Keratinocyte (primary cell): Measurements from ENCODE around the gene TUFM. TPM values are rescaled to one million over a fixed set of nuclear protein-coding genes. Genes with fewer than 3 reads are reported as not detected.
"Not testable (repeated sequence)": the region's sequence is repeated elsewhere in the genome, so short reads cannot be mapped to it uniquely, and the experiment has no call there.

ENCODE experiments used
- DNase-seq: peaks from one replicate; pipeline ENCODE4 v3.0.0-alpha.2; 2011; ENCODE audit warnings: low read depth, missing footprints, low spot score
- FAIRE-seq: peaks from 2 replicates; lab custom pipeline; 2011; peaks lifted over from hg19 to GRCh38; lab: Jason Lieb, UNC
- H2AFZ ChIP-seq: 2 replicates; pipeline ENCODE4 v1.6.0; 2012; ENCODE audit warnings: low read length, control low read depth, inconsistent platforms; ENCODE audit not compliant: control insufficient read depth
- H3K27ac ChIP-seq: 2 replicates; pipeline ENCODE4 v1.5.1; 2011; ENCODE audit warnings: low read length; ENCODE audit not compliant: control insufficient read depth, insufficient read depth
- H3K27me3 ChIP-seq: 3 replicates; pipeline ENCODE4 v1.6.0; 2011; ENCODE audit warnings: low read length; ENCODE audit not compliant: control insufficient read depth, insufficient read depth; ENCODE audit errors: extremely low read depth
- H3K36me3 ChIP-seq, 2 experiments: 2 replicates in 1 of 2; 3 replicates in 1 of 2; pipeline ENCODE4 v1.5.1; 2011; ENCODE audit warnings: low read length in 2 of 2, mild to moderate bottlenecking in 1 of 2; ENCODE audit not compliant: control insufficient read depth in 2 of 2, insufficient read depth in 2 of 2; ENCODE audit errors: extremely low read depth in 1 of 2
- H3K4me1 ChIP-seq: 3 replicates; pipeline ENCODE4 v1.5.1; 2011; ENCODE audit warnings: low read length; ENCODE audit not compliant: control insufficient read depth, insufficient read depth; ENCODE audit errors: extremely low read depth
- H3K4me2 ChIP-seq: 3 replicates; pipeline ENCODE4 v1.6.0; 2011; ENCODE audit warnings: low read depth, low read length; ENCODE audit not compliant: control insufficient read depth, insufficient read depth; ENCODE audit errors: extremely low read depth
- H3K4me3 ChIP-seq, 3 experiments: fragments of 200-600 bp in 1 of 3; sonication (generic) in 1 of 3; 2 replicates in 2 of 3; 3 replicates in 1 of 3; pipeline ENCODE4 v1.5.1; 2011 to 2016; ENCODE audit warnings: low read length in 3 of 3, mild to moderate bottlenecking in 3 of 3, control low read depth in 2 of 3, inconsistent platforms in 1 of 3, low read depth in 1 of 3, mixed read lengths in 1 of 3, mixed run types in 1 of 3, moderate library complexity in 1 of 3; ENCODE audit not compliant: control insufficient read depth in 2 of 3, insufficient read depth in 2 of 3; ENCODE audit errors: extremely low read depth in 1 of 3
- H3K79me2 ChIP-seq: 2 replicates; pipeline ENCODE4 v1.6.0; 2012; ENCODE audit warnings: low read length; ENCODE audit not compliant: control insufficient read depth, insufficient read depth
- H3K9ac ChIP-seq: 3 replicates; pipeline ENCODE4 v1.6.0; 2011; ENCODE audit warnings: low read length; ENCODE audit not compliant: control insufficient read depth, insufficient read depth; ENCODE audit errors: extremely low read depth
- H3K9me1 ChIP-seq: 3 replicates; pipeline ENCODE4 v1.6.0; 2011; ENCODE audit warnings: low read length; ENCODE audit not compliant: control insufficient read depth, insufficient read depth; ENCODE audit errors: extremely low read depth
- H3K9me3 ChIP-seq: 2 replicates; pipeline ENCODE4 v1.5.1; 2012; ENCODE audit warnings: low read depth, low read length; ENCODE audit not compliant: control insufficient read depth
- H4K20me1 ChIP-seq: 3 replicates; pipeline ENCODE4 v1.6.0; 2011; ENCODE audit warnings: low read length; ENCODE audit not compliant: control insufficient read depth, insufficient read depth; ENCODE audit errors: extremely low read depth
- dilution Hi-C: fragments of 300-500 bp; cut with MboI; formaldehyde crosslinking; loops from one replicate; pipeline ENCODE4 v1.7.0; 2020; ENCODE audit warnings: low sequenced_read_pairs; ENCODE audit not compliant: extremely low pct_ligation_motif_present
- polyA plus RNA-seq, 5 experiments: library from polyadenylated mRNA; depleted of rRNA in 3 of 5; stranded (reverse) in 3 of 5; stranded (forward) in 1 of 5; unstranded in 1 of 5; fragments of >200 nt; gene quantifications; 1 replicate in 1 of 5; 2 replicates in 3 of 5; 3 replicates in 1 of 5; pipeline versions ENCODE4 v1.2.1 to v1.2.3, GENCODE V29; 2011 to 2012; ENCODE audit warnings: missing spikeins in 2 of 5, low read depth in 1 of 5, low replicate concordance in 1 of 5
- small RNA-seq, 3 experiments: library from RNA; depleted of rRNA; stranded (forward); fragments of <200 nt; gene quantifications; one replicate each; pipeline ENCODE3, GENCODE V24; 2012; ENCODE audit warnings: low read depth in 3 of 3, low replicate concordance in 1 of 3; ENCODE audit not compliant: insufficient read length in 3 of 3
- TF ChIP-seq, protein P1 (sequence below), 3 experiments: IDR thresholded peaks in 1 of 3; conservative IDR thresholded peaks in 1 of 3; optimal IDR thresholded peaks in 1 of 3; 2 replicates in 2 of 3; 3 replicates in 1 of 3; pipeline versions ENCODE3 to v1.5.1; 2011; ENCODE audit warnings: low read length in 3 of 3, mild to moderate bottlenecking in 3 of 3, moderate library complexity in 2 of 3, control low read depth in 1 of 3, inconsistent platforms in 1 of 3; ENCODE audit not compliant: insufficient read depth in 2 of 3; ENCODE audit errors: extremely low read depth in 1 of 3

TUFM gene
- polyA plus RNA-seq, 1 donor (not counting 4 experiments of a cell fraction or from before 2014, with no cell fraction given): 134 TPM

DNA sequence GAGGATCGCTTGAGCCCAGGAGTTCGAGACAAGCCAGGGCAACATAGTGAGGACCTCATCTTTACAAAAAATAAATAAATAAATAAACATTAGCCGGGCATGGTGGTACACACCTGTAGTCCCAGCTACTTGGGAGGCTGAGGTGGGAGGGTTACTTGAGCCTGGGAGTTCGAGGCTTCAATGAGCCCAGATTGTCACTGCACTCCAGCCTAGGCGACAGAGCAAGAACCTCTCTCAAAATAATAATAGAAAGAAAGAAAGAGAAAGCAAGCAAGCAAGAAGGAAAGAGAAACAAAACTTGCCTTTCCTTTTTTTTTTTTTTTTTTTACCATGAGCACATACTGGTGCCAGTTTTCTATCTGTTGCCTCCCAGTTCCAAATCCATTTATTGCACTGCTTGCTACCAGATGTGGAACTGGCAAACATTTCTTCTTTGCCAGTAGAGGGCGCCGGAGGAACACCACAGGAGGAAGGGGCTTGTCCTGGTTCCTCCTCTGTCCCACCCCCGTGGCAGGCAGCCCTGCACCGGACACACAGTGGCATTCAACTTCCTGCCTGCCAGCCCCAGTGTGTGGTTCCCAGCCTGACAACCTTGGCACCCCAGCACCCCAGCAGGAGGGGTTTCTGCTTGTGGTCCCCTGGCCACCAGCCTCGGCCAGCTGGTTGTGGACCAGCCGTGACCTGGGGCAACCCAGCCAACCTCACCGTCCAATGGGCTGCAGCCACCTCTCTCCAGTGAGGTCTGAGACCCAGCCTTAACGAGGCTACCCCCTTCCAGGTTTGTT is 43.7 kb downstream of the TUFM start:
- H3K4me3 ChIP-seq, H3K27ac ChIP-seq, H3K36me3 ChIP-seq, H3K9me1 ChIP-seq, H3K4me2 ChIP-seq, H2AFZ ChIP-seq, H3K9me3 ChIP-seq, FAIRE-seq, H3K27me3 ChIP-seq, dilution Hi-C loops, DNase-seq, H3K4me1 ChIP-seq, H4K20me1 ChIP-seq, H3K79me2 ChIP-seq, H3K9ac ChIP-seq: not testable (repeated sequence)
- TF ChIP-seq, protein P1, sequence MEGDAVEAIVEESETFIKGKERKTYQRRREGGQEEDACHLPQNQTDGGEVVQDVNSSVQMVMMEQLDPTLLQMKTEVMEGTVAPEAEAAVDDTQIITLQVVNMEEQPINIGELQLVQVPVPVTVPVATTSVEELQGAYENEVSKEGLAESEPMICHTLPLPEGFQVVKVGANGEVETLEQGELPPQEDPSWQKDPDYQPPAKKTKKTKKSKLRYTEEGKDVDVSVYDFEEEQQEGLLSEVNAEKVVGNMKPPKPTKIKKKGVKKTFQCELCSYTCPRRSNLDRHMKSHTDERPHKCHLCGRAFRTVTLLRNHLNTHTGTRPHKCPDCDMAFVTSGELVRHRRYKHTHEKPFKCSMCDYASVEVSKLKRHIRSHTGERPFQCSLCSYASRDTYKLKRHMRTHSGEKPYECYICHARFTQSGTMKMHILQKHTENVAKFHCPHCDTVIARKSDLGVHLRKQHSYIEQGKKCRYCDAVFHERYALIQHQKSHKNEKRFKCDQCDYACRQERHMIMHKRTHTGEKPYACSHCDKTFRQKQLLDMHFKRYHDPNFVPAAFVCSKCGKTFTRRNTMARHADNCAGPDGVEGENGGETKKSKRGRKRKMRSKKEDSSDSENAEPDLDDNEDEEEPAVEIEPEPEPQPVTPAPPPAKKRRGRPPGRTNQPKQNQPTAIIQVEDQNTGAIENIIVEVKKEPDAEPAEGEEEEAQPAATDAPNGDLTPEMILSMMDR (optimal IDR thresholded peaks at IDR 0.05 in 1 of 3, IDR thresholded peaks at IDR 0.05 in 1 of 3, conservative IDR thresholded peaks at IDR 0.05 in 1 of 3; ENCODE audit: extremely low read depth in 1 of 3, insufficient read depth in 2 of 3, low read length in 3 of 3): peak in 1 of 3 experiments; percentile 22

Small RNAs within 50 kb of the gene (small RNA-seq; reads per million reads assigned to genes)
- gene RF00416: 0 reads per million in 3 experiments

Other genes with a start within 250 kb of the TUFM start
- 0.10 TPM in 1 of 3 replicates, not detected in the others for gene SULT1A2, start 249.3 kb downstream of the TUFM start, polyA plus RNA-seq
- 0.96 to 1.6 TPM (median 1.2 TPM) in 3 replicates for gene SULT1A1, start 236.3 kb downstream of the TUFM start, polyA plus RNA-seq
- 0.41 to 0.49 TPM in 2 of 3 replicates, not detected in the other for gene NPIPB8, start 208.3 kb downstream of the TUFM start, polyA plus RNA-seq
- 285 to 510 TPM (median 314 TPM) in 3 replicates for gene EIF3C, start 134.9 kb downstream of the TUFM start, polyA plus RNA-seq
- gene NPIPB9, start 94.6 kb downstream of the TUFM start, polyA plus RNA-seq: 0.20 to 0.46 TPM (median 0.38 TPM) in 3 replicates
- gene ATXN2L, start 23.3 kb downstream of the TUFM start, polyA plus RNA-seq: 10.5 to 28.1 TPM (median 11.8 TPM) in 3 replicates
- 10.5 to 17.9 TPM (median 15.7 TPM) in 3 replicates for gene SH2B1, start 17.5 kb upstream of the TUFM start, polyA plus RNA-seq
- gene ATP2A1, start 32.1 kb upstream of the TUFM start, polyA plus RNA-seq: 0.12 to 0.48 TPM (median 0.29 TPM) in 3 replicates
- gene RABEP2, start 78.9 kb upstream of the TUFM start, polyA plus RNA-seq: 8.7 to 11.8 TPM (median 9.0 TPM) in 3 replicates
- gene CD19, start 85.6 kb upstream of the TUFM start, polyA plus RNA-seq: 0.04 TPM in 1 of 3 replicates, not detected in the others
- gene NFATC2IP, start 104.6 kb upstream of the TUFM start, polyA plus RNA-seq: 51.4 to 57.0 TPM (median 56.5 TPM) in 3 replicates
- 16.3 to 34.7 TPM (median 23.7 TPM) in 3 replicates for gene SPNS1, start 128.4 kb upstream of the TUFM start, polyA plus RNA-seq
- 1.2 to 3.0 TPM (median 1.2 TPM) in 3 replicates for gene LAT, start 138.7 kb upstream of the TUFM start, polyA plus RNA-seq